IPS-NIHi11 (cell line): ENCODE data around the gene LCAT.
A peak's percentile ranks its signal among the peaks of the same experiment; 100 is the strongest.
"Not testable (repeated sequence)": the region's sequence is repeated elsewhere in the genome, so short reads cannot be mapped to it uniquely, and the experiment has no call there.

Source experiments
- DNase-seq: peaks from one replicate; pipeline ENCODE4 v3.0.0; 2012; ENCODE audit warnings: mixed read lengths, low spot score

LCAT gene

DNA sequence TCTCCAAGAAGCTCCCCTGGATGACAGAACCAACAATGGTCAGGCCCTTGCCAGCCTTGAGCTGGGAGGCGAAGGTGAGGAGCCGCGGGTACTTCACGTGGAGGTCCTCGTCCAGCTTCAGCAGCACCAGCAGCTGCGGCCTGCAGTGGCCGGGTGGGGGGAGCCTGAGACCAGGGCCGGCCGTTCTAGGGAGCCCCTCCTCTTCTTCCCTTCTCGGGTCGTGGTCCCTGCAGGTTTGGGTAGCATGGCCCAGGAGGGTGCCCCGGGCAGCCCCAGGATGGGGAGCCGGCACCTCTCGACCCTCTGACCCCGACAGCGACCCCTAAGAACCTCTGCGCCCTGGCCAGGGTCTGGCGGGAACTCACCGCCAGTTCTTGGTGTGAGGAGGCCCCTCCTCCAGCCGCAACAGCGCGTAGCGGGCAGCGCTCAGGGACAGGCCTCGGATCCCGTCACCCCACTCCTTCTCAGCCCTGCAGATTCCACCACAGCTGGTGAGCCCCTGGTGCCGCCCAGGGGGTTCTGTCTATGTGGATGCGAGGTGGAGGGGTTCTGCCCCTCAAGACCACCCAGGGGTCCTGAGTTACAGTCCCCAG lies 3.1 kb upstream of the LCAT start:
- no peak for DNase-seq

DNA sequence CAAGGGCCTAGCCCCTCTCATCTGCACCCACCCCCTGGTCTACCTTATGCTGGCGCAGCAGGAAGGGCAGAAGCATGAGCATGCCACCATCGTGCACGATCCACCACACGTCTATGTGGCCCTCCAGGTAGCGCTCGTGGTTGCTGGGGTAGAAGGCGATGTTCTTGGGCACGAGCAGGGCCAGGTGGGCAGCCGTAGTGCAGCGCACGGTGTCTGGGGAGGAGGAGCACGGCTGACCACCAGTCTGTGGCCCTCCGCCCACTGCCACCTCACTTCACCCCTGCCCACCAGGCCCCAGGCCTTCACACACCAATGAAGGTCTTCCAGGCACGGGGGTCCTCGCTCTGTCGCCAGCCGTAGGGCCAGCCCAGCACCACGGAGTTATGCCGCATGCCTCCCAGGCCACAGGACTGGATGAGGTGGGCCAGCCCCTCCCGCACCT lies 2.2 kb upstream of the LCAT start:
- no peak for DNase-seq

DNA sequence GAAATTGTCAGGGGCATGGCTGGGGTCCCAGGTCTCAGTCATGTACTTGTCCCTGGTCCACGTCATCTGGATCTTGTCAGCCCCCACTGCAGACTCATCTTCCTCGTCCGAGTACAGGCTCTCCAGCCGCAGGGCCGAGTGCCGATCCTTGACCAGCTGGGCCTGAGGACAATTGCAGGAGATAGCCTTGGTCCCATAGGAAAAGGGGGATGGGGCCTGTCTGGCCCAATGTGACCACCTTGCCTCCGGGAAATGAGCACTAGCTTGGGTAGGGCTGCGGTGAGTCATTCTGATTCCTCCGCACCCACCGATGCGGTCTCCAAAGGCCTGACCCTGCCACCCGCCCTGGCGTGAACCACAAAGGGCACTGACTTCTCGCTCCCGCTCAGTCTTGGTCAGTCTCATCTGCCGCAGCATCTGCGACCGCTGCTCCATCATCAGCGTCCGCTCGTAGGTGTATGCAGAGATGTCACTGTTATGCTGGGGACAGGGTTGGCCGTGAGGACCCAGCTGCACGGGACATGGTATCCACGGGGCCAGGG lies 1.5 kb upstream of the LCAT start:
- no peak for DNase-seq

DNA sequence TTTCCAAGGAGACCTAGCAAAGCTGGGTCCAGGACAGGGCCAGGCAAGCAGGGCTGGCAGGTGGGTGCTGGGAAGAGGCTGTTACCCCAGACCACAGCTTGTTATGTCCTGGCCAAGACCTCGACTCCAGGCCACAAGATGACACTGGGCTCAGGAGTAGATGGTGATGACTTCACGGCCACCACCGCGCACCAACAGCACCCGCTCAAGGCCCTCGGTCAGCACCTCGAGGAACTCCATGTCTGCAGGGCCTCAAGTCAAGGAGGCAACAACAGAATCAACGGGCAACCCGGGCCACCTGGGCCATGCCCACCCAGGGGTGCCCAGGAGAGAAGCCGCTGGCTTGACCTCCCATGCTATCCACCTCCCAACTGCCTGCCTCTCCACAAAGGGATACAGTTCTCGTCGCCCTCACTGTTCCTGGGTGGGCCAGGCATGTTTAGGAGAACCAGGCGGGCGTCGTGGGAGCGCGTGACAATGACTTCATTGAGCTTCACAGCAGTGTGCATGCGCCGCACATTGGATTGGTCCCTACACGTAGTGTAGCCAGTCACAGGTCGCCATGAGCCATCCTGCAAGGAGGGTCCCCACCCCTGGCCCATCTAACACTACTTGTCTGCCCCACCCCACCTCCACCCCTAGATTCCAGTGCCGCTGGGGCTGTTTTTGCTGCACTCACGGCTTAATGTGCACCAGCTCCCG lies 921 bp upstream of the LCAT start:
- DNase-seq = no peak

DNA sequence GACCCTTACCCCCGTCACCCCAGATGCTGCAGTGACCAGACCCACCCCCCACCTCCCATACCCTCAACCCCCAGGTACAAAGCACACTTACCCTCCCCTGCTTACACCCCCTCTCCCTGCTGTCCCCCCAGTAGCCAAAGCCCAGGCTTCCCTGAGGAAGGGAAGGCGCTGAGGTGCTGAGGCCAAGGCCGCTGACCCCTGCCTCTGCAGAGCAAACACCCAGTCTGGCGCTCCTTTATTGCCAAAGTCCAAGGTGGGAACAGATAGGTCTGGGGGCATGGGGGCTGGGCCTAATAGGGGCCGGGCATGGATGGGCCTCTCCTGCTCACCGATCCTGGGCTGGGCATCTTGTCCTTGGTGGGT lies 683 bp downstream of the LCAT start:
- no peak for DNase-seq

DNA sequence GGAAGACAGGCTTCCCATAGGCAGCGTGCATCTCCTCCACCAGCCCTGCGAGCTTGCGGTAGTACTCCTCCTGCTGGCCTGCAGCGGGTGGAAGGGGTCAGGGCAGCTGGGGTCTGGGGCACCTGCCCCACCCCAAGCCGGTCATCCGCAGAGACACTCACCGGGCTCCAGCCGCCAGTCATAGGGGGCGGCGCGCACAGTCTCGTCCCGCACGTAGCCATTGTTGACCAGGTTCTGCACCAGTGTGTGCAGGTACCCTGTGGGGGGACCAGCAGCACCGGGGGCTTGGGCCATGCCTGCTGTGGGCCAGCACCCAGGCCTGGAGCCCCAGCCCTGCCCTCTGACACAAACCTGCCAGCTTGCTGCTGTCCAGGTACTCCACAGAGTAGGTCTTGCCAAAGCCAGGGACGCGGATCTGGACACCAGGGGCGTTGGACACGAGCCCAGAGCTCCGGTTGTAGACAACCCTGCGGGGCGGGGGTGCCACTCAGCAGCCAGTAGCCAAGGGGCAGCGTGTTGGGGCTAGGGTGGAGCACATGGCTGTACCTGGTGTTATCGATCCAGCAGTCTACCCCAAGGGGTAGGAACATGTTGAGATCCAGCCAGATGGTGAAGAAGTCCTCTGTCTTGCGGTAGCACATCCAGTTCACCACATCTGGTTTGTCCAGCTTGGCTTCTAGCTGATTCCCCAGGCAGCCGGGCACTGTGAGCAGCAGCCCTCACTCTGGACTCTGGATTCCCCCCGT lies 1.2 kb downstream of the LCAT start:
- no peak for DNase-seq

DNA sequence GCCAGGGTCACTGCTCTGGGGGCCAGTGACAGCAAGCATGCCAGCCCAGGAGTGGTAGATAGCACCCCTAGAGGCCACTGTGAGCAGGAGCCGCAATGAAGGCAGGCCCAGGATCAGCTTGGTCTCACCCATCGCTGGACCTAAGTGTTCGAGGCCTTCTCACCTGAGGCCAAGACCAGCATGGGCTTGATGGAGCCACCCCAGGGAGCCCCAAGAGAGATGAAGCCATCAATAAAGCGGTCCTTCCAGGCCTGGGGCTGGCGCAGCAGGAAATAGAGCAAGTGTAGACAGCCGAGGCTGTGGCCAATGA lies 1.8 kb downstream of the LCAT start:
- peak; percentile 83 for DNase-seq

DNA sequence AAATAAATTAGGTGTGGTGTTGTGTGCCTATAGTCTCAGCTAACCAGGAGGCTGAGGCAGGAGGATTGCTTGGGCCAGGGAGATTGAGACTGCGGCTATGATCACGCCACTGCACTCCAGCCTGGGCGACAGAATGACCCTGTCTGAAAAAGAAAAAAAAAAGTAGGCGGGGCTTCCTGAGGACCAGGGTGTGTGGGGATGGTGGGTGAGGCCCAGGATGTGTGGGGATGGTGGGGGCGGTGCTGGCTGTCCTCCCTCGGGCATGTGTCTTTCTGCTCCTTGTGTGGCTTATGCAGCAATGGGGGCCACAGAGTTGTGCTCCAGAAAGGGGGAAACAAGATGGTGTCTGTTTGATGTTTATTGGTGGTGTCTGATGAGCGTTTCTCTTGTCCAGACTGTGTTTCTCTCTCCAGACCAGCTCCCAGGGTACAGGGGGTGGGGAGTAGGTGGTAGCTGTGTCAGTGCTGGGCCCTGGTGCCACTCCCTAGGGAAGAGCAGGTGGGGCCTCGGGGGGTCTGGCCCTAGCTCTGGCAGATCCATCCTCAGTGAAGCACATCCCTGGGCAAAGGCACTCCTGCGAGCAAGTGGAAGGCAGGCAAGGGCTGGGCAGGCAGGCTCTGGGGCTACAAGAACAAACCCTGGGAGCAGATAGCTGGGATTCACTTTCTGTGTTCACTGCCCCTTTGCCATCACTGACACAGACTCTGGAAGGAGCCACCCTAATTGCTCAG lies 2.3 kb downstream of the LCAT start:
- DNase-seq = no peak

DNA sequence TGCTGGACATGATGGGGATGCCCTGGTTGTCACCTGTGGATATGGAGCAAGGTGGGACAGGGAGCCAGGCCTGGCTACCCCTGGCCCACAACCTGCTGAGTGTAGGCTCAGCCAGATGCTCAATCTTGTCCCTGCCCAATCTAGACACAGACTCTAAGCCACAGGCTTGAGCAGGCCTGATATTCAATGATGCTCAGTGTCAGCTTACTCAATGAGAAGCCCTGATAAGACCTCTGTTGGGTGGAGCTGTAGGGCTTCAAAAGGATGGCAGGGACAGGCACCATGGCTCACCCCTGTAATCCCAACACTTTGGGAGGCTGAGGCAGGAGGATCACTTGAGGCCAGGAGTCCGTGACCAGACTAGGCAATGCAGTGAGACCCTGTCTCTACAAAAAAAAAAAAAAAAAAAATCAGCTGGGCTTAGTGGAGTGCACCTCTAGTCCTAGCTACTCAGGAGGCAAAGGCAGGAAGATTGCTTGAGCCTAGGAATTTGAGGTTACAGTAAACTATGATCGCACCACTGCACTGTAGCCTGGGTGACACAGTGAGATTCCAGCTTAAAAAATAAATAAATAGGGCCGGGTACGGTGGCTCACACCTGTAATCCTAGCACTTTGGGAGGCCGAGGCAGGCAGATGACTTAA lies 3.4 kb downstream of the LCAT start:
- no peak for DNase-seq

DNA sequence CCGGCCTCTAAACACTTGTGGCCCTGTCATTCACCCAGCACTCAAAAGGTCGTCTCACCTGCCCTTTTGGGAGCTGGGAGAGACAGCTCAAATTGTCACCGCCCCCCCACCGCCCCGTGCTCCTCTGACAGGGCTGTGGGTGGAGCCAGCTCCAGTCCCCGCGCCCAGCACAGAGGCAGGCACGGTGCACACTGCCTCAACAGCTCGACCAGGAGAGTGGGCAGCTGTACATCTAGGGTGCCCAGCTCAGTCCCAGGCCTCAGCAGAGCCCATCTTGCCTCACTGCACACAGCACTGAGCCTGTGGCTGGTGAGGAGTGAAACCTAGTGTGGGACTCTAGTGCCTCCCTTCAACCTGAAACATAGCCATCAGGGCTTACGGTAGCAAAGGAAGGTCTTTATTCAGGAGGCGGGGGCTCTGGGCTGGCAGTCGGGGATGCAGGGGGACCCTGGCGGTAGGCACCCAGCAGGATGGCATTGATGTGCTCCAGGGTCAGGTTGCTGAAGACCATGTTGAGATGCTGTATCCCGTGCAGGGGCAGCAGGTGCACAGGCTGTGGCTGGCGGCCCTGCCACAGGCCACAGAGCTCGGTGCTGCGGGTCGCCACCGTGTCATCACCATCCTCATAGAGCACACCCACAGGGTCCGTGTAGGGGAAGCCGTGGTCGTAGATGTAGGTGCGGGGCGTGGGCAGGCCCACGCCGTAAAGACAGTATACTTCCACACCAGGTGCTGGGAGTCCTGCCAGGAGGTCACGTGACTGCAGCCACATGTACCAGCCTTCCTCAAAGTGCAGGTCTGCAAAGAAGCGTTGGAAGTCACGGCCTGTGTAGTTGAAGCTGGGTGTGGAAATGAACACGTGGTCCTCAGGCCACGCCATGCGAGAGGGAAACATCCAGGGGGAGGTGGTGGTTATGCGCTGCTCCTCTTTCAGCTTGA lies 4.1 kb downstream of the LCAT start:
- DNase-seq = no peak

DNA sequence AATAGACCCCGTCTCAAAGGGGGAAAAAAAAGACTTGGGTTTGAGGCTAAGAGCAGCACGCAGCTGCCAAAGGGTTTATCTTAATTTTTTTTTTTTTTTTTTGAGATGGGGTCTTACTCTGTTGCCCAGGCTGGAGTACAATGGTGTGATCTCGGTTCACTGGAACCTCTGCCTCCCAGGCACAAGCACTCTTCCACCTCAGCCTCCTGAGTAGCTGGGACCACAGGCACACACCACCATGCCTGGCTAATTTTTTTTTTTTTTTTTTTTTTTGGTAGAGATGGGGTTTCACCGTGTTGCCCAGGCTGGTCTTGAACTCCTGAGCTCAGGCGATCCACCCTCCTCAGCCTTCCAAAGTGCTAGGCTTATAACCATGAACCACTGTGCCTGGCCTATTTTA lies 6.2 kb downstream of the LCAT start:
- DNase-seq = not testable (repeated sequence)

DNA sequence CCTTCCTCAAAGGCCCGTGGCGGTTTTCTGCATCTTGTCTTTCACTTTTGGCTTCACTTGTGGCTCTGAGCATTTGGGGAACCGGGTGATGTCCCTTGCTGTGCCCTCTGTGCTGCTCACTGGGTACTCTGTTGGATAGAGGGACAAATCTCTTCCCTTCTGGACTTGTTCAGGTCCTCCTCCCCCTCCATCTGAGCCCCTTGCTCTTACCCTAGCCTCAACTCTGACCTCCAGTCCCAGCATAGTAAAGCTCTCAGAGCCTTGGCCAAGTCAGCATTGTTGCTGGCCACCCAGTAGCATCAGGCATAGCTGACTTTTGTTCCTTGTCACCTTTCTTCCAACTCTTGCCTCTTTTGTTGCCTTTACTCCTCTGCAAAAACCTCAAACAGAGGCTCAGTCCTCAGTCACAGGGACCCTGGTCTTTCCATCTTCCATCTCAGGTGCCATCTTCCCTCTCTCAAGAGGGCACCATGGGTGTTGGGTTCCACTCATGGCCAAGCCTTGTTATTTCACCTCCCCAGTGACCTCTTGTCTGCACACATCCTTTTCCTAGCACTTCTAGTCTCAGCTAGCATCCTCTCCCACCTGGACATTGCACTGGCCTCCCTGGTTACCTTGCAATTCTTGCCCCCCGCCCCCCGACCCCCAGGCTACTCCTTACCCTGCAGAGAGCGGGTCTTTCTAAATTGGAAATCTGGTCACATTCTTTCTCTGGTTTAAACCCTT lies 6.9 kb downstream of the LCAT start:
- DNase-seq = no peak

DNA sequence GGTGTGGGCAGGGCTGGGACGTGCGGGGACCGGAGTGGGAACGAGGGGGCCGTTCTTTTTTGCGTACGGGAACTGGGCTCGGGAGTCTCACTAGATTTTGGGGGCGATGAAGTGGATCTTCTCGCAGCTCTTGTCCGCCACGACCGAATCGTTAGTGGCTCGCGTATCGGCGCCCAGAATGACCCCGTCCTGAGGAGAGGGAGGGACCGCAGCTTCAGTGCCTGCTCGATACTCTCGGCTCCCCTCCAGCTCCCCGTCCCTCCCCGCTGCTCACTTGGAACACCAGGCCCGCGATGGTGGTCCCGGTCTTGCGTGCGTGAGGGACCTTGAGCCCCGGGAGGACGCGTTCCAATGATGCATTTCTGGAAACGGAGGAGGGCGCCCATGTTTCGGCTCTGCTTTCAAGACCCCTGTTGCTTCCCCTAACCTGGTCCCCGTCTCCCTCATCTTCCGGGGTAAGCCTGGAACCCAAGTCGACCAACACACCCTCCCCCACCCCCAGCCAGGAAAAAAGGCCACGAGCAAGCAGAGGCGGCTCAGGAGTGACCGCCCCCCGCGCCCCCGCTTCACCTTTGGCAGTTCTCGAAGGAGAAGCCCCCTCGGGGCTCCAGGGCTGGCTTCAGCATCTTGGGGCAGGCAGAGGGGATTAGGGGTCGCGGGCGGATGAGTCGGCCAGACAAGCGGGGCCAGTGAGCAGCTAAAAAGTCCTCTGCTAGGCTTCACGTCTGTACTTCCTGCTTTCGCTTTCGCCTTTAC lies 7.6 kb downstream of the LCAT start, which contains the start of gene PSMB10:
PSMB10 (minus strand) TSS at position 727 of the 756 bp plus-strand sequence; CDS start at position 626, 101 bp downstream.
- DNase-seq = peak; percentile 64

DNA sequence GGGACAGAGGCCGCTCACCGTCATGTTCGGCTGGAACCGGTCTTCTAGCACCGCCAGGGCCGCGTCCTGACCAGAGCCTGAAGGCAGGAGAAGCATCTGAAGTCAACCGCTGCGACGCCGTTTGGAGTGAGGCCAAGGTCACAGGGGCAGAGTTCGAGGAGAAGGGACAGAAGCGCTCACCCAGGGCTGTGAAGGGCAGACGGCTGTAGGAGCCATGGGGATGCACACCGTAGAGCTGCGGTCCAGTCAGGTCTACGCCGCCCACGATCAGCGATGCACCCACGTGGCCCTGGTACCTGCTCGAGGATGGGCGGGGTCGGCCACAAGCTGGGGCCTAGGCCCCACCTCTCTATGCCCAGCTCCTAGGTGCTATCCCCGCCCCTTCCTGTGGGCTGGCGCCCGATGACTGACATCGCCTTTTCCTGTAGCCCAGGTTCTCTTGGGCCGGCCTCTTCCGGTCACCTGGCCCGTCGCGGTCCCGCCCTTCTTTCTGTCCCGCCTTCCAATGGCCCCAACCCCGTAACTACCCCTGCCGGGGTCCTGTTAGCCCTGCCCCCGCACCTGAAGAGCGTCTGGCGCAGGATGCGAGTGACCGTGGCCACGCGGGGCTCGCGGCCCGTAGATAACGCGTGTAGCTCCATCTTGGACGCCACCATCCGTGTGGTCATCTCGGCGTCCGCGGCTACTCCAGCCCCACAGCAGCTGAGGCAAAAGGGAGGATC lies 8.4 kb downstream of the LCAT start:
- peak; percentile 99 for DNase-seq

DNA sequence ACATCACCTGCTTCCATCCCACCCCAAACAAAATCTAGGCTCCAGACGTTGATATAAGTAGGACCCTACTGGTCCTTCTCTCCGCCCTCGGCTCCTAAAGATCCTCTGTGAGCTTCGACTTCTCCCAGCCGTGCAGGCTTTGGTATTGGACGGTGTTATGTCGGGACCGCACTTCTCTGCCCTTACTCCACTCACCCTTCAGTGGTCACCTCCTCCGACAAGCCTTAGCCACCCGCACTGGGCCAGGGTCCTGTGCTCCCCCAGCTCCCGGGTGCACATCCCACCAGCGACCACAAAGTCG lies 8.9 kb downstream of the LCAT start:
- DNase-seq = no peak

DNA sequence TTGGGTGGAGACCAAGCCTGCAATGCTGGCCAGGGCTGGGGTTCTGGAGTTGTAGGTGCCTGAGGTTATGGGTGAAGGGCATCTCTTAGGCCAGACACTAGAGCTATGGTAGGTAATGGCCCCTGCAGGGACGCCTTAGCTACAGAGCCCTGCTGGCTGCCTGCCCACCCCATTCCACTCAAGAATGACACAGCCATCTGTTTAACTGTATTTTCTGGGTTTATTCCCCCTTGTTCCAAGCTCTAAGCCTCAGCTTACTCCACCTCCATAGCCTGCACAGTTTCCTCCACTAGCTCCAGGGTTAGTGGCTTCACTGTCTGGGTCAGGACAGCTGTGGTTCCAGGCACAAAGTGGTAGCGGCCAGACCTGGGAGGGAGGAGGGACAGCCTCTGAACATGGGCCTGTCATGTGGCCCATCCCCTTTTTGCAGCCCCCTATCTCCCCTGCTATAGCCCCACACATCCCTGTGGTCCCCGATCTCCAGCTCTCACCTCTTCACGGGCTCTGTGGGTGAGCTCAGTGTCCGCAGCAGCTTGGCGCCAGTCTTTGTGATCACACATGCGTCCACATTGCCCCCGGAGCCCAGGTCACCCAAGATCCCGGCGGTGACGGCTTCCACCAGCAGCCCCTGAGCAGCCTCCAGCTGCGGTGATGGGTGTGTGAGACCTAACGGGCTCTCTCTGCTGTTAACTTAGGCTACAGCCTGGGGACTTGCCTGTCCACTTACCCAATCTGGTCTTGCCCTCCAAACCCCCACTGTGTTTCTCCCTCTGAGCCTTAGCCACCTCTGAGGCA lies 9.4 kb downstream of the LCAT start:
- no peak for DNase-seq

DNA sequence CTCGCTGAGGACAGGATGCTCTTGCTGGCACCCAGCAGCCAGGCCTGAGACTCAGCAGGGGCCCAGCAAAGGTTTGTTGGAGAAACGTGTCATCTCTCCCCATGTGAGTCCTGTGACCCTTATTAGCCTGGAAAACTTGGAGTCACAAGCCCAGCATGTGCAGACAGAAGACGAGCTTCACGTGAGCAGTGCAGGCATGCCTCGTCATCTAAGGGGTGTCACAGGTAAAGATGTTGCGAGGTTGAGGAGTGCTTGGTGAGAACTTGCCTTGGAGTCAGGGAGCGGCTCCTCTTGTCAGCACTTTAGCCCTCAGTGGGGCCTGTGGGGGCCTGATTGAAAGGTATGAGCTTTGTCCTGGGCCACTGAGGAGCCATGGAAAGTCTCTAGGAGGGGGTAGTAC lies 10.1 kb downstream of the LCAT start:
- no peak for DNase-seq

DNA sequence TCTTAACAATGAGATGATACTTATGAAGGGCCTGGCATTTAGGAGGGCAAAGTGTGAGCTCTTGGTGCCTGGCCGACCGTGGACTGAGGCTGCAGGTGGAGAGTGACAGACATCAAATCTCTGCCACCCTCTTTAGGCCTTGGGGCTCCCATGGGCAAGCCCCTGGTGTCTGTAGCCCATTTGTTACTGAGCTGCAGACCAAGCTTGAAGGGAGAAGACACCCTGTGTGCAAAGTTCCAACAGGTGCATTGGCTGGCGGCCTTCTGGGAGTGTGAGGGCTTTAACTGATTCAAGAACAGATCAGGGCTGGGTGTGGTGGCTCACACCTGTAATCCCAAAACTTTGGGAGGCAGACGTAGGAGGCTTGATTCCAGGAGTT lies 11.5 kb downstream of the LCAT start:
- no peak for DNase-seq
